Urothelium cell line (cell line): ENCODE data around the gene CEP162.
"Not testable (repeated sequence)": the region's sequence is repeated elsewhere in the genome, so short reads cannot be mapped to it uniquely, and the experiment has no call there.

Experiments used
- DNase-seq: peaks from one replicate; pipeline ENCODE4 v3.0.0; 2011; ENCODE audit warnings: low spot score, mixed read lengths
- FAIRE-seq: peaks from 2 replicates; lab custom pipeline; 2011; peaks lifted over from hg19 to GRCh38; lab: Jason Lieb, UNC

CEP162 gene

DNA sequence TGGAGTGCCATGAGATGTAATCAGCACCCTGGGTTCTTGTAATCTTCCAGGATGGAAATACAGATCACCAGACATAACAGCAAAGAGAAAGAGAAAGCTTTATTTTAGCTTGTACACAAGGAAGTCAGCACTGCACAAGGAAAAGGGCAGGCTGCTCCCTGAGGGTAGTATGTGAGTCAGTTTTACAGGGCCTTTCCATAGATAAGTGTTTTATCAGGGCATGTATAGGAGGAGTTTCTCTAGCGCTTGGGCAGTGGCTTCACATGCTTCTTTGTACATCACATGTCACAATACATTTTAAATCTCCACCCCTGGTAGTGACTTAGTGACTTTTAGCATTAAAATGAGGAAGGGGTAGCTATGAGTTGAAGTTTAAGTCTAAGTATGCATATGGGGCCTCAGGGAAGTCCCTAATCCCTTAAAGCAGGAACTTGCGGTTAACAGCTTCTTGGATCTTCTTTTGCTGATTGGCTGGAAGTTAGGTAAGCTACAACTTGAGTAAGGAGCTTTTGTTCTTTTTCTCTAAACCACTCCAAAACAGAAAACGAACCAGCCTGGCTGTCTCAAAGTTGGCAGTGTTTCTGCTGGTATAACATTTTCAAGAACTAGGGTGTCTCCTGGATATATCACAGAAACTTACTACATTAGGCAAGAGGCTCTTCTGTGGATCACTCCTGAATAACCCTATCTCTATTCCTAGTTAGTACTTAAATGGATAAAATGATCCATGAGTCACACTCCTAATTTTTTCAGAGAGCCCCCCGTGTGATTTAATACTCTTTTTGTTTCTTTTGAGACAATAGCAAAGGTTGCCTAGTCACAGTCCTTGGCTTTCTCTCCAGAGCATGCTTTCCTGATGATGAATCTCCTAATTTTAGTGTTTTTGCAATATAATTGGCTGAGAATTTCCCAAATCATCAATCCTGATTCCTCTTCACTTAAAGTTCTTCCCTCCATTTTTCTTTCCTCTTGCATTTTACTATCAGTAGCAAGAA, 133.7 kb downstream of the CEP162 start:
- no peak for FAIRE-seq
- DNase-seq: no peak

- no peak for DNase-seq
- no peak for FAIRE-seq
Measured at GRCh38 chr6:84089552-84089951, 137.9 kb downstream of the CEP162 start.

- DNase-seq (no peak), FAIRE-seq (no peak)
Measured at GRCh38 chr6:84089081-84089480, 138.4 kb downstream of the CEP162 start.

DNA sequence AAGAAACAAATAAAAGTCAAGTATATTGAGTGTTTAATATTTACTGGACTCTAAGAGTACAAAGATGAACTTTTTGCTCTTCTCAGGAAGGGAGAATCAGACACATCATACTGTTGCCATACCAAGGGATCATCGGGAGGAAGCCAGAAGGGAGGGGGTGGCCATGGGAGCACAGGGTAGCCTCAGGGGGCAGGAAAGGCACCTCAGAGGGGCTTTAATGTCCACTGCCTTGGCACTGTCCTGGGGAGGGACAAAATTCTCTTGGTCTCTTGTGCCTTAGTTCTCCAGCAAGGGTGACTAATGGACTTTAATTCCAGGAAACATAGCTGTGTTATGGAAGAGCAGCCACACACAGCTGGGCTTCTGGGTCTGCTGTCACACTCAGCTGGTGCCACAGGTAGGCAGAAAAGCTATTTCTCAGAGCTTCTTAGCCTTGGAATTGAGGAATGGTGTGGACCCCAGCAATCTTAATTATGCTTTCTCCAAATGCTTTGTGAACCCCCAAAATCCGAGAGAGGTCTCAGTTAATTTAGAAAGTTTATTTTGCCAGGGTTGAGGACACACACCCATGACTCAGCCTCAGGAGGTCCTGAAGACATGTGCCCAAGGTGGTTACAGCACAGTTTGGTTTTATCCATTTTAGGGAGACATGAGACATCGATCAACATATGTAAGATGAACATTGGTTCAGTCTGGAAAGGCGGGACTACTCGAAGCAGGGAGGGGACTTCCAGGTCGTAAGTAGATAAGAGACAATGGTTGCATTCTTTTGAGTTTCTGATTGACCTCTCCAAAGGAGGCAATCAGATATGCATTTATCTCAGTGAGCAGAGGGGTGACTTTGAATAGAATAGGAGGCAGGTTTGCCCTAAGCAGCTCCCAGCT, 140.7 kb downstream of the CEP162 start:
- no peak for DNase-seq
- FAIRE-seq: no peak

DNA sequence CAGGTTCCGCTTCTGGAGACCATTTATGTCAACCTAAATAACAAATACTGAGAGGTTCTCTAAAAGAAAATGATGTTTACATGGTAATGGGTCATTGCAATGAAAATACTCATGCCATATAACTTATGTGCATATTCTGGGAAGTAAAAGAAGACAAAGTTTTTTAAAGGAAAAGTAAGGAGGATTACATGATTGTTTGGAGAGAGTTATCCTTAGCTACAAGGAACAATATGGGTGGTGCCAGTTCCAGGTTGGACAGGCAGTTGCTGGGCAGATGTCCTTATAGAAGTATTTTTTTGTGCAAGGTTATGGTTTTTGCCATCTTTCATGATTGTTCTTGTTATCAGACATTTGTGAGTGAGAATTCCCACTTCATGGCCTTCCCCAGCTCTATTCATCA, 141.4 kb downstream of the CEP162 start:
- FAIRE-seq: no peak
- no peak for DNase-seq

DNA sequence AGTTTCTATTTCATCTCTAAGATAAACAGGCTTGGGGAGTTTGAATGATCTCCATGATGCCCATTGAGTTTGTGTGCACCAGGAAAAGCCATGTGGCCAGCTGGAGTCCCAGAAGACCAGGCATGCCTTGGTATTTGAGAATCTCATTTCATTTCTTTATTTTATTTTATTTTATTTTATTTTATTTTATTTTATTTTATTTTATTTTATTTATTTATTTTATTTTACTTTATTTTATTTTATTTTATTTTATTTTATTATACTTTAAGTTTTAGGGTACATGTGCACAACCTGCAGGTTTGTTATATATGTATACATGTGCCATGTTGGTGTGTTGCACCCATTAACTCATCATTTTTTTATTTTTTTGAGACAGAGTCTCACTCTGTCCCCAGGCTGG, 142.7 kb downstream of the CEP162 start:
- DNase-seq, FAIRE-seq: not testable (repeated sequence)

DNA sequence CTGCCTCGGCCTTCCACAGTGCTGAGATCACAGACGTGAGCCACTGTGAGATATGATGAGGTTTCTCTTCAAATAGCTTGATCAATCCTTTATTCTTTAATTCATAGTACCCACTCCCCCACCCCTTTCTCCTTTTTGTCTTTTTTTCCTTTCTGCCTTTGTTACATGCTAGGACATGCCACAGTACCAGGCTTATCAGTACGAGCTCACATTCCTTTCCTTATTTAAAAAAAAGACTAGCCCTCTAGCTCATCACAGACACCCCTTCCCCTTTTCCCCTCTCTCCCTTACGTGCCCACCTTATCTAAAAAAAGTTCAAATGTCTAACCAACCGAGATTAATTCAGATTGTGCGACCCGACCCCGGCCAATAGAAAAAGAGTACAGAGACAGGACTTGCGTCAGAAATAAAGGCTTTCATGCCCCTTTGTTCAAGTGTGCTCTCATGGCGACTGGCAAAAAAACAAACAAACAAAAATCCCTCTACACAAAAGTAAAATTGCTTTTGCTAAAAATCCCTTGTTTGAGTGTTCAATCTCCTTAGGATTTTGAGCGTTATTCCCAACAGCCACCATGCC, 144.7 kb downstream of the CEP162 start:
- DNase-seq (no peak), FAIRE-seq (no peak)

- FAIRE-seq (no peak), DNase-seq (no peak)
Measured at GRCh38 chr6:84081222-84081621, 146.2 kb downstream of the CEP162 start.

DNA sequence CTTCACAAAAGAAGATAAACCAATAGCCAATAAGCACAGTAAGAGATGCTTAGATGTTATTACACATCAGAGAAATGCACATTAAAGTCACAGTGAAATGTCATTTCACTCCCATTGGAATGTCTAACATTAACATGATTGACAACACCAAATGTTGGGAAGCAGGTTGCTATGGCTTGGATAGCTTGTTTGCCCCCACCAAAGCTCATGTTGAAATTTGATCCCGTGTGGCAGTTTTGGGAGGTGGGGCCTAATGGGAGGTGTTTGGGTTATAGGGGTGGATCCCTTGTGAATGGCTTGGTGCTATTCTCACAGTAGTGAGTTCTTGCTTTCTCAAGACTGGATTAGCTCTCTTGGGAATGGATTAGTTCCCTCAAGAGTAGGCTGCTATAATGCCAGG, 149.1 kb downstream of the CEP162 start:
- FAIRE-seq (no peak), DNase-seq (no peak)

GRCh38 chr6:84077645-84078044, 149.8 kb downstream of the CEP162 start:
- DNase-seq (no peak), FAIRE-seq (no peak)

DNA sequence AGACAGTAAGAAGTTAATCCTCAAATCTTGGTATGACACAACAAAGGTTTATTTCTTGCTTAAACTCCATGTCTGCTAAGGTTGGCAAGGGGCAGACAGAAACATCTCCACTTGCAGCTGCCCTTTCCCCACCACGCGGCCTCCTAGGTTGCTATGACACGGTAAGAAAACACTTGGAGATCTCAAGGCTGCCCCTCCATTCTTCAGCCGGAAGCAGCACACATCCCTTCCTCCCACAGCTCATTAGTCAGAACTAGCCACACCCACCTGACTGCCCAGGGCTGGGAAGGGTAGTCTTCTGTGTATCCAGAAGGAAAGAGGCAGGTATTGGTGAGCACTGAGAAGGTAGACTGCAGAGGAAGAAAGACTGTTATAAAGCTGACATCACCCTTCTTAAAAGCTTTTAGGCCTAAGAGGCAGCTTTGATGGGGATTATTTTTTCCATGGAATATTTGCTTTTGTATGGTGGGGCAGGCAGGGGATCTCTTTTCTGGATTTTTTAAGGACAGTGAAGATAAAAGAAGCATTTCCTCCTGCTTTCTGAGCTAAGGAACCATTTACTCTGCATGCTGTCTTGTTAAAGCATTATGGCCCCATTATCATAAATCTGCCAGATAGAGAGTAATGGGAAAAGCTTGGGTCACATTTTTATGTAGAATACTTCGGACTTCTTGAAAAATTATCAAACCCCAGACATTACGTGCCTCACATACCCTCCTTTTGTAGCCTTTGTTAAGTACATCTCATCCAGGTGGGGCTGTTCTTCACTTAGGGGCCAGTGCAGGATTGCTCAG, 152.3 kb downstream of the CEP162 start:
- FAIRE-seq (no peak), DNase-seq (no peak)
